ENCODE data around the gene GLDN.

Gene GLDN

DNA sequence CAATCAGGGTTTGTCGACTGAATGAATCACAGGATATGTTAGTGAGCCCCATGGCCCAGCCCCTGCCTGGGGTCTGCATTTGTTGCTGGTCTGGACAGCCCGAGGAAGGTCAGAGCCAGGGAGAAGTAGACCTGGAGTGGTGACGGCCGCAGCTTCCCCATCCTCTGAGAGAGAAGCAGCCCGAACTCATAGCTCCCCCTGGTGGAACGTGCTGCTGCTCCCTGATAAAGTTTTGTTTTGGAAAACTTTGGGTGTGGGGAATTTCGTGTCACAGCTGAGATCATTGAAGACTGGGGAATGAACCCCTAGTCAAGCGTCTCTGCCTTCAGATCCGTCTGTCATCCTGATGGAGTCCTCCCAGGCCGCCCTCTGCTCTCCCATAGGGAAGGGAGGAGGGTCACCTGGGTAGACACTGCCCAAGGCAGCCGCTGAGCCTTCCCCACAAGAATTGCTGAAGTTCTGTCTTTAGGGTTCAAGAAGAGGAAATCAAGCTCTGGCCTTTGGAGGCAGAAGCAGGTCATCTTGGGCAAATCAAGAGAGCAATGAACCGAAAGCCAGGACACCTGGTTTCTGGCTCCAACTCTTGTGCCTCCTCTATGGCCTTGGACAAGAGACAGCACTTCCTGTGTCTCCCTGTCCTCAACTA, 60.5 kb downstream of the GLDN start:
- TF ChIP-seq, protein P1, sequence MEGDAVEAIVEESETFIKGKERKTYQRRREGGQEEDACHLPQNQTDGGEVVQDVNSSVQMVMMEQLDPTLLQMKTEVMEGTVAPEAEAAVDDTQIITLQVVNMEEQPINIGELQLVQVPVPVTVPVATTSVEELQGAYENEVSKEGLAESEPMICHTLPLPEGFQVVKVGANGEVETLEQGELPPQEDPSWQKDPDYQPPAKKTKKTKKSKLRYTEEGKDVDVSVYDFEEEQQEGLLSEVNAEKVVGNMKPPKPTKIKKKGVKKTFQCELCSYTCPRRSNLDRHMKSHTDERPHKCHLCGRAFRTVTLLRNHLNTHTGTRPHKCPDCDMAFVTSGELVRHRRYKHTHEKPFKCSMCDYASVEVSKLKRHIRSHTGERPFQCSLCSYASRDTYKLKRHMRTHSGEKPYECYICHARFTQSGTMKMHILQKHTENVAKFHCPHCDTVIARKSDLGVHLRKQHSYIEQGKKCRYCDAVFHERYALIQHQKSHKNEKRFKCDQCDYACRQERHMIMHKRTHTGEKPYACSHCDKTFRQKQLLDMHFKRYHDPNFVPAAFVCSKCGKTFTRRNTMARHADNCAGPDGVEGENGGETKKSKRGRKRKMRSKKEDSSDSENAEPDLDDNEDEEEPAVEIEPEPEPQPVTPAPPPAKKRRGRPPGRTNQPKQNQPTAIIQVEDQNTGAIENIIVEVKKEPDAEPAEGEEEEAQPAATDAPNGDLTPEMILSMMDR (conservative IDR thresholded peaks at IDR 0.05; ENCODE audit: low read depth, low read length), result peak; percentile 65
- Histone ChIP-seq H3K79me2 (ENCODE audit: insufficient read depth, low read depth) (no peaks in the 10 kb centered on the region), H3K4me3 (IDR thresholded peaks at IDR 0.05; ENCODE audit: insufficient read depth, low read depth, low read length) (no peak overlapping the region), H3K4me1 (ENCODE audit: low read depth, poor library complexity, severe bottlenecking) (no peaks in the 10 kb centered on the region), H2AFZ (ENCODE audit: low read depth) (no peak overlapping the region), H3K27ac (no peak overlapping the region), H3K9ac (no peak overlapping the region), H3K36me3 (ENCODE audit: insufficient read depth) (no peaks in the 10 kb centered on the region), H3K4me2 (no peak overlapping the region), H3K27me3 (ENCODE audit: insufficient read depth, low read depth) (no peaks in the 10 kb centered on the region), H4K20me1 (ENCODE audit: insufficient read depth) (no peaks in the 10 kb centered on the region)

DNA sequence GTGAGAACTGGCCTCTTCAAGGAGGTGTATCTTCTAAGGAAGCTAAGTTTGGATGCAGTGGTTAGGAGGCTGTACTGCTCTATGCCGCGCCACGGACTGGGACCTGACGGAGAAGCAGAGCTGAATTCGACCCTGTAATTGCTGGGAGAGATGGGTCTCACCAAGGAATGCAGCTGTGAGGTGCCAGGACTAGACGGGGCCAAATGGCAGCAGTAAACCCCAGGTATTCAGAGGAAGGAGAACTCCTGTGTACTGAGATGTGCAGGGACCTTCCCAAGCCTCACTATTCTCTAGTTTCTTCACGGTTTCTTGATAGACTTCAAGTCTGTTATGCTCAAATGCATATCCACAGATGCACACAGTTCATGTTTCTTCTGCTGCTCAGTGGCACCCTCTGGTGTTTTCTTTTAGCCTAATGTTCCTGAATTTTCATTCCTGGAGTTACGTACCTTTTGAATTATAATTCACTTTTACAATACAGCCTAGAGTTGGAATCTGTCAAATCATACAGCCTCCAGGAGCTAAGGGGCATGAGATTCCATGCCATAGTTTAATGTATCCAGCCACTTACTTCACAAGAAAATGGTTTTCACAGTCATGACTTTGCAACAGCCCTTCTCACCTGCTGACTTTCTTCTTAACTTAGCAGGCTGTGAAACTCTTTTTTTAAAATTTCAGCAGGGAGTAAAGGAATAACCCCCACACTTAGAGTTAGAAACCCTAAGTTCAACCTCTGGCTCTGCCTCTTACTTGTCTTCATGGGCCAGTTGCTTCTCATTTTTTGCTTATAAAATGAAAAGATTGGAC, 61.8 kb downstream of the GLDN start:
- Histone ChIP-seq H3K4me2 (no peak overlapping the region), H3K27me3 (ENCODE audit: insufficient read depth, low read depth) (no peaks in the 10 kb centered on the region), H3K4me1 (ENCODE audit: low read depth, poor library complexity, severe bottlenecking) (no peaks in the 10 kb centered on the region), H3K4me3 (IDR thresholded peaks at IDR 0.05; ENCODE audit: insufficient read depth, low read depth, low read length) (no peak overlapping the region), H2AFZ (ENCODE audit: low read depth) (no peak overlapping the region), H3K79me2 (ENCODE audit: insufficient read depth, low read depth) (no peaks in the 10 kb centered on the region), H3K27ac (no peak overlapping the region), H3K9ac (no peak overlapping the region), H4K20me1 (ENCODE audit: insufficient read depth) (no peaks in the 10 kb centered on the region), H3K36me3 (ENCODE audit: insufficient read depth) (no peaks in the 10 kb centered on the region)
- TF ChIP-seq, protein P1 (conservative IDR thresholded peaks at IDR 0.05; ENCODE audit: low read depth, low read length), result peak; percentile 72

DNA sequence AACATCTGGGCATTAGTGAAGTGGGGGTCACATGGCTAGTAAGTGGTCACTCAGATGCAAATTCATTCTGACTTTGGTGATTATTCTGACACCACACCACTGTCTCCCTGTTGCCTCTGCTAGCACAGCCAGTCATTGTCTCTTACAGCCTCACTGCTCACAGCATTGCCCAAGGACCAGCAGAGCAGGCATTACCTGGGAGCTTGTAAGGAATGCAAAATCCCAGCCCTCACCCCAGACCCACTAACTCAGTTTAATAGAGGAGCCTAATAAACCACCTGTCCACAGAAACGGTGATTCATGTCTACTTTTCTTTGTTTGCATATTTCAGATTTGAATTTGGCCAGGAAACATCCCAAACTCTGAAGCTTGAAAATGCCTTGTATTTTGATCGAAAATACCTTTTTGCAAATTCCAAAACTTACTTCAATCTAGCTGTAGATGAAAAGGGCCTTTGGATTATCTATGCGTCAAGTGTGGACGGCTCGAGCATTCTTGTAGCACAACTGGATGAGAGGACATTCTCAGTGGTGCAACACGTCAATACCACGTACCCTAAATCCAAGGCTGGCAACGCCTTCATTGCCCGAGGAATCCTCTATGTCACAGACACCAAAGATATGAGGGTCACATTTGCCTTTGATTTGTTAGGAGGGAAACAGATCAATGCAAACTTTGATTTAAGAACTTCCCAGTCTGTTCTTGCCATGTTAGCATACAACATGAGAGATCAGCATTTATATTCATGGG, 62.7 kb downstream of the GLDN start:
- no peaks in the 10 kb centered on the region for H4K20me1 ChIP-seq (ENCODE audit: insufficient read depth)
- H3K4me2 ChIP-seq, result no peak overlapping the region
- H3K36me3 ChIP-seq (ENCODE audit: insufficient read depth), result no peaks in the 10 kb centered on the region
- no peaks in the 10 kb centered on the region for H3K4me1 ChIP-seq (ENCODE audit: low read depth, poor library complexity, severe bottlenecking)
- H3K9ac ChIP-seq, result no peak overlapping the region
- H3K27ac ChIP-seq, result no peak overlapping the region
- H3K79me2 ChIP-seq (ENCODE audit: insufficient read depth, low read depth), result no peaks in the 10 kb centered on the region
- TF ChIP-seq, protein P1 (conservative IDR thresholded peaks at IDR 0.05; ENCODE audit: low read depth, low read length), result no peak
- no peak overlapping the region for H3K4me3 ChIP-seq (IDR thresholded peaks at IDR 0.05; ENCODE audit: insufficient read depth, low read depth, low read length)
- no peaks in the 10 kb centered on the region for H3K27me3 ChIP-seq (ENCODE audit: insufficient read depth, low read depth)
- no peak overlapping the region for H2AFZ ChIP-seq (ENCODE audit: low read depth)

DNA sequence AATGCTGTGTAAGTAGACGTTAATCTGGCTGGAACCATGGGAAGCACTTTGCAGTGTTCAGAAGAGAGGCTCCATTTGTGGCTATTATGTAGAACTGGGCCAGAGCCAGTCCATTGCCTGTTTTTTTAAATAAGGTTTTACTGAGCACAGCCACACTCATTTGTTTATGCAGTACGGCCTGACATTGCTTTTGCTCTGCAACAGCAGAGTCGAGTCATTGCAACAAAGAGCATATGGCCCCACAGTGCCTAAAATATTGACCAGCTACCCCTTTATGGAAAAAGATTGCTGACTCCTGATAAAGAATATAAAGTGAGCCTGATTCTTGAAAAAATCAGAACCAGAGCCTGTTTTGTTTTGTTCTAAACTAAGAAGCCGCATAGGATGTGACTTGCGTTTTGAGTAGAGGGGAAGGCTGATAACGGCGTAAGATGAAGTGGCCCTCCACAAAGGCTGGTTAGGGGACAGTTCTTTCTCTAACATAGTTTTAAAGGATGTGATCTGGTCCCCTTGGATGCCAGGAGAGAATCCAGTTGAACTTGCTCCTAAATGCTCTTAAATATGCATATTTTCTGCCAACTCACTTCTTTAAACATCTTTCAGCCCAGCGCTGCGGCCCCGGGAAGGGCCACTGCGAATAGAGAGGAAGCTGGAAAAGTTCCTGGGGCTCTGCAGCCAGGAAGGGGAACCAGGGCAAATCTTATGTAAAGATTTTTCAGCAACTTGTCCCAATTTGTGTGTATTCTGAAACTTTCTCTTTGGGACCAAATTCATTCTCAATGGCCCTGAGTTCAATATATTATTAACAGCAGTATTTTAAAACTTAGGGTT, 64.5 kb downstream of the GLDN start:
- Histone ChIP-seq H2AFZ (ENCODE audit: low read depth) (no peak overlapping the region), H4K20me1 (ENCODE audit: insufficient read depth) (no peaks in the 10 kb centered on the region), H3K4me1 (ENCODE audit: low read depth, poor library complexity, severe bottlenecking) (no peaks in the 10 kb centered on the region), H3K79me2 (ENCODE audit: insufficient read depth, low read depth) (no peaks in the 10 kb centered on the region), H3K27ac (no peak overlapping the region), H3K4me2 (no peak overlapping the region), H3K36me3 (ENCODE audit: insufficient read depth) (no peaks in the 10 kb centered on the region), H3K9ac (no peak overlapping the region), H3K27me3 (ENCODE audit: insufficient read depth, low read depth) (no peaks in the 10 kb centered on the region), H3K4me3 (IDR thresholded peaks at IDR 0.05; ENCODE audit: insufficient read depth, low read depth, low read length) (no peak overlapping the region)
- TF ChIP-seq, protein P1 (conservative IDR thresholded peaks at IDR 0.05; ENCODE audit: low read depth, low read length), result no peak
